ENCODE data around the gene KANSL3. TPM values are rescaled to one million over a fixed set of nuclear protein-coding genes. Genes with fewer than 3 reads are reported as not detected.
A peak's percentile ranks its signal among the peaks of the same experiment; 100 is the strongest.

The KANSL3 gene
- total and polyA plus RNA-seq, 2 experiments from 2014 or later, result 15.0 to 23.9 TPM

- H3K9me2 ChIP-seq (ENCODE audit: insufficient read depth), result no peaks in the 10 kb centered on the region
- peak overlapping the region; percentile 86 for H3K27ac ChIP-seq
- H3K9ac ChIP-seq, result peak overlapping the region; percentile 63
- H3K9me3 ChIP-seq (ENCODE audit: low read depth), result no peaks in the 10 kb centered on the region
- in situ Hi-C loops (cut with MboI), result no loop called here
- 0 out of 2 replicates have a peak overlapping the region, but pooled peaks have one; percentile 10 for H3K4me3 ChIP-seq
- H3F3A ChIP-seq (ENCODE audit: insufficient read depth), result peaks cover 19% of the 10 kb centered on the region
- peak; percentile 98 for DNase-seq
- H3K36me3 ChIP-seq (ENCODE audit: low read depth), result no peaks in the 10 kb centered on the region
- H3K79me2 ChIP-seq (ENCODE audit: insufficient read depth), result no peaks in the 10 kb centered on the region
- no peak for TF ChIP-seq EZH2phosphoT487 (IDR thresholded peaks at IDR 0.05; ENCODE audit: insufficient read depth, low read depth)
- TF ChIP-seq EZH2 (IDR thresholded peaks at IDR 0.05; ENCODE audit: insufficient read depth, poor library complexity, severe bottlenecking), result no peak
- H3K4me2 ChIP-seq (ENCODE audit: unreplicated experiment), result peak overlapping the region; percentile 57
- no peaks in the 10 kb centered on the region for H4K20me1 ChIP-seq (ENCODE audit: insufficient read depth)
- WGBS, 2 experiments (ENCODE audit: low coverage in 1 of 2, low lambda C conversion rate in 2 of 2, missing lambda C conversion rate in 2 of 2), result 29 to 41% methylated on average over 3 of the region's 3 CpGs
- peaks cover 15% of the 10 kb centered on the region; the same call in 1 of the 2 replicates for H3K4me1 ChIP-seq (ENCODE audit: insufficient read depth)
- no peaks in the 10 kb centered on the region for H3K27me3 ChIP-seq (replicated peaks; ENCODE audit: insufficient read depth)
- peak overlapping the region; percentile 74 for H2AFZ ChIP-seq
These were observed 27.0 kb upstream of the KANSL3 start for GRCh38 chr2:96665083-96665569.

- H2AFZ ChIP-seq, result peak overlapping the region; percentile 74
- H3F3A ChIP-seq (ENCODE audit: insufficient read depth), result peaks cover 19% of the 10 kb centered on the region
- H3K9me2 ChIP-seq (ENCODE audit: insufficient read depth), result no peaks in the 10 kb centered on the region
- H3K9me3 ChIP-seq (ENCODE audit: low read depth), result no peaks in the 10 kb centered on the region
- DNase-seq, result no peak
- H3K4me3 ChIP-seq, result 0 out of 2 replicates have a peak overlapping the region, but pooled peaks have one; percentile 10
- in situ Hi-C loops (cut with MboI), result no loop called here
- 82% methylated on average over 3 of the region's 3 CpGs for WGBS, 2 experiments (ENCODE audit: low coverage in 1 of 2, low lambda C conversion rate in 2 of 2, missing lambda C conversion rate in 2 of 2)
- H3K79me2 ChIP-seq (ENCODE audit: insufficient read depth), result no peaks in the 10 kb centered on the region
- H3K4me1 ChIP-seq (ENCODE audit: insufficient read depth), result peaks cover 15% of the 10 kb centered on the region; the same call in 1 of the 2 replicates
- no peaks in the 10 kb centered on the region for H3K27me3 ChIP-seq (replicated peaks; ENCODE audit: insufficient read depth)
- no peaks in the 10 kb centered on the region for H3K36me3 ChIP-seq (ENCODE audit: low read depth)
- H3K9ac ChIP-seq, result peak overlapping the region; percentile 63
- no peaks in the 10 kb centered on the region for H4K20me1 ChIP-seq (ENCODE audit: insufficient read depth)
- no peak for TF ChIP-seq EZH2phosphoT487 (IDR thresholded peaks at IDR 0.05; ENCODE audit: insufficient read depth, low read depth)
- TF ChIP-seq EZH2 (IDR thresholded peaks at IDR 0.05; ENCODE audit: insufficient read depth, poor library complexity, severe bottlenecking), result no peak
- H3K4me2 ChIP-seq (ENCODE audit: unreplicated experiment), result peak overlapping the region; percentile 57
- H3K27ac ChIP-seq, result peak overlapping the region; percentile 86
These were observed 26.3 kb upstream of the KANSL3 start for GRCh38 chr2:96664366-96664925.

GRCh38 chr2:96663829-96664228 lies 25.7 kb upstream of the KANSL3 start:
- H3K9me3 ChIP-seq (ENCODE audit: low read depth), result no peaks in the 10 kb centered on the region
- no peak for DNase-seq
- peaks cover 15% of the 10 kb centered on the region; the same call in 1 of the 2 replicates for H3K4me1 ChIP-seq (ENCODE audit: insufficient read depth)
- H3K9me2 ChIP-seq (ENCODE audit: insufficient read depth), result no peaks in the 10 kb centered on the region
- 71 to 79% methylated on average over 7 of the region's 7 CpGs for WGBS, 2 experiments (ENCODE audit: low coverage in 1 of 2, low lambda C conversion rate in 2 of 2, missing lambda C conversion rate in 2 of 2)
- peaks cover 19% of the 10 kb centered on the region for H3F3A ChIP-seq (ENCODE audit: insufficient read depth)
- H4K20me1 ChIP-seq (ENCODE audit: insufficient read depth), result no peaks in the 10 kb centered on the region
- no peak overlapping the region for H3K4me2 ChIP-seq (ENCODE audit: unreplicated experiment)
- H3K79me2 ChIP-seq (ENCODE audit: insufficient read depth), result no peaks in the 10 kb centered on the region
- no peak overlapping the region for H3K9ac ChIP-seq
- H3K27me3 ChIP-seq (replicated peaks; ENCODE audit: insufficient read depth), result no peaks in the 10 kb centered on the region
- H3K4me3 ChIP-seq, result no peak overlapping the region
- H2AFZ ChIP-seq, result no peak overlapping the region
- H3K36me3 ChIP-seq (ENCODE audit: low read depth), result no peaks in the 10 kb centered on the region
- H3K27ac ChIP-seq, result no peak overlapping the region
- TF ChIP-seq EZH2phosphoT487 (IDR thresholded peaks at IDR 0.05; ENCODE audit: insufficient read depth, low read depth) (no peak), EZH2 (IDR thresholded peaks at IDR 0.05; ENCODE audit: insufficient read depth, poor library complexity, severe bottlenecking) (no peak)
- in situ Hi-C loops (cut with MboI), result no loop called here

GRCh38 chr2:96663177-96663576 lies 25.1 kb upstream of the KANSL3 start:
- H3K9me3 ChIP-seq (ENCODE audit: low read depth), result no peaks in the 10 kb centered on the region
- no peaks in the 10 kb centered on the region for H3K79me2 ChIP-seq (ENCODE audit: insufficient read depth)
- H3K27me3 ChIP-seq (replicated peaks; ENCODE audit: insufficient read depth), result no peaks in the 10 kb centered on the region
- no peak overlapping the region for H3K9ac ChIP-seq
- H3K9me2 ChIP-seq (ENCODE audit: insufficient read depth), result no peaks in the 10 kb centered on the region
- H3F3A ChIP-seq (ENCODE audit: insufficient read depth), result peaks cover 19% of the 10 kb centered on the region
- no peak overlapping the region for H2AFZ ChIP-seq
- no peak overlapping the region for H3K4me2 ChIP-seq (ENCODE audit: unreplicated experiment)
- WGBS, 2 experiments (ENCODE audit: low coverage in 1 of 2, low lambda C conversion rate in 2 of 2, missing lambda C conversion rate in 2 of 2), result 80 to 83% methylated on average over 5 of the region's 5 CpGs
- no peak overlapping the region for H3K27ac ChIP-seq
- peaks cover 15% of the 10 kb centered on the region; the same call in 1 of the 2 replicates for H3K4me1 ChIP-seq (ENCODE audit: insufficient read depth)
- in situ Hi-C loops (cut with MboI), result no loop called here
- H3K36me3 ChIP-seq (ENCODE audit: low read depth), result no peaks in the 10 kb centered on the region
- TF ChIP-seq EZH2phosphoT487 (IDR thresholded peaks at IDR 0.05; ENCODE audit: insufficient read depth, low read depth) (no peak), EZH2 (IDR thresholded peaks at IDR 0.05; ENCODE audit: insufficient read depth, poor library complexity, severe bottlenecking) (no peak)
- H4K20me1 ChIP-seq (ENCODE audit: insufficient read depth), result no peaks in the 10 kb centered on the region
- no peak overlapping the region for H3K4me3 ChIP-seq
- no peak for DNase-seq
